BLaER1 treated with 17β-estradiol and CSF1 and Interleukin-3, amounts not matched to agents 10 nM and 100 nM (cell line): ENCODE measurements around the gene IER5.

Experiments
- H3K27ac ChIP-seq, 11 experiments: shearing (Covaris generic); formaldehyde crosslinking; 2 replicates each; pipeline ENCODE4 v1.8.1; 2022
- H3K27me3 ChIP-seq, 11 experiments: shearing (Covaris generic); formaldehyde crosslinking; 2 replicates each; pipeline ENCODE4 v1.8.1; 2022
- H3K36me3 ChIP-seq, 11 experiments: shearing (Covaris generic); formaldehyde crosslinking; 2 replicates each; pipeline ENCODE4 v1.8.1; 2022
- H3K4me1 ChIP-seq, 10 experiments: shearing (Covaris generic); formaldehyde crosslinking; 2 replicates each; pipeline ENCODE4 v1.8.1; 2022
- H3K4me2 ChIP-seq, 11 experiments: shearing (Covaris generic); formaldehyde crosslinking; 2 replicates each; pipeline ENCODE4 v1.8.1; 2022
- H3K4me3 ChIP-seq, 10 experiments: shearing (Covaris generic); formaldehyde crosslinking; 2 replicates each; pipeline ENCODE4 v1.8.1; 2022
- H3K9ac ChIP-seq, 11 experiments: shearing (Covaris generic); formaldehyde crosslinking; 2 replicates each; pipeline ENCODE4 v1.8.1; 2022
- H3K9me3 ChIP-seq, 11 experiments: shearing (Covaris generic); formaldehyde crosslinking; replicated peaks in 1 of 11; 2 replicates each; pipeline ENCODE4 v1.8.1; 2022
- H4K20me1 ChIP-seq, 11 experiments: shearing (Covaris generic); formaldehyde crosslinking; 2 replicates each; pipeline ENCODE4 v1.8.1; 2022
- Cebpa-rat ChIP-seq, 11 experiments: shearing (Covaris generic); IDR thresholded peaks; 2 replicates each; pipeline ENCODE4 v1.8.1; 2022

The IER5 gene

DNA sequence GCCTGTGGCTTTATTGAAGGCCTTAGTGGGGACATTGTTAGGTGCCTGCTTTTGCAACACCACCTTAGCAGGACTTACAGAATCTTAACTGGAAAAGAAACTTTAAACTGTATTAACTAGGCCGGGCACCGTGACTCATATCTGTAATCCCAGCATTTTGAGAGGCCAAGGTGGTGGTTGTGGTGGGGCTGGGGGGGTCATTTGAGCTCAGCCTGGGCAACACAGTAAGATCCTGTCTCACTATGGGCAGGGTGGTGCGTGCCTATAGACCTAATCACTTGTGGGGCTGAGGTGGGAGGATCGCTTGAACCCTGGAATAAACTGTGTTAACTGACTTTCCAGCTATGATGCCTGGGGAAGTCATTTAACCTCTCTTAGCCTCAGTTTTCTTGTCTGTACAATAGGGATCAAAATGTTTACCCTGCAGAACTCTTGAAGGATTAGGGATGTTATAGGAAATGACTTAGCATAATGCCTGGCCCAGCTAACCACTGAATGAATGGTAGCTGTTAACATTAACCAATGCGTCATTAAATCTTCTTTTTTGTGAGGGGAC, 39.5 kb downstream of the IER5 start:
- Histone ChIP-seq H3K4me2 (peak overlapping the region; percentile 87 to 100 (median 98)), H3K36me3 (no peaks in the 10 kb centered on the region), H3K27me3 (peaks cover 0 to 12% (median 0%) of the 10 kb centered on the region in 11 experiments; a peak in 4 of 22 replicates), H3K4me3 (peak overlapping the region; percentile 13 to 63 (median 50); a peak in 11 of 20 replicates), H3K9me3 (no peaks in the 10 kb centered on the region), H4K20me1 (no peaks in the 10 kb centered on the region), H3K4me1 (peaks cover 78 to 95% (median 88%) of the 10 kb centered on the region in 10 experiments), H3K9ac (peak overlapping the region; percentile 64 to 81 (median 78)), H3K27ac (peak overlapping the region; percentile 60 to 91 (median 85))
- no peak for TF ChIP-seq Cebpa-rat (IDR thresholded peaks at IDR 0.05)

DNA sequence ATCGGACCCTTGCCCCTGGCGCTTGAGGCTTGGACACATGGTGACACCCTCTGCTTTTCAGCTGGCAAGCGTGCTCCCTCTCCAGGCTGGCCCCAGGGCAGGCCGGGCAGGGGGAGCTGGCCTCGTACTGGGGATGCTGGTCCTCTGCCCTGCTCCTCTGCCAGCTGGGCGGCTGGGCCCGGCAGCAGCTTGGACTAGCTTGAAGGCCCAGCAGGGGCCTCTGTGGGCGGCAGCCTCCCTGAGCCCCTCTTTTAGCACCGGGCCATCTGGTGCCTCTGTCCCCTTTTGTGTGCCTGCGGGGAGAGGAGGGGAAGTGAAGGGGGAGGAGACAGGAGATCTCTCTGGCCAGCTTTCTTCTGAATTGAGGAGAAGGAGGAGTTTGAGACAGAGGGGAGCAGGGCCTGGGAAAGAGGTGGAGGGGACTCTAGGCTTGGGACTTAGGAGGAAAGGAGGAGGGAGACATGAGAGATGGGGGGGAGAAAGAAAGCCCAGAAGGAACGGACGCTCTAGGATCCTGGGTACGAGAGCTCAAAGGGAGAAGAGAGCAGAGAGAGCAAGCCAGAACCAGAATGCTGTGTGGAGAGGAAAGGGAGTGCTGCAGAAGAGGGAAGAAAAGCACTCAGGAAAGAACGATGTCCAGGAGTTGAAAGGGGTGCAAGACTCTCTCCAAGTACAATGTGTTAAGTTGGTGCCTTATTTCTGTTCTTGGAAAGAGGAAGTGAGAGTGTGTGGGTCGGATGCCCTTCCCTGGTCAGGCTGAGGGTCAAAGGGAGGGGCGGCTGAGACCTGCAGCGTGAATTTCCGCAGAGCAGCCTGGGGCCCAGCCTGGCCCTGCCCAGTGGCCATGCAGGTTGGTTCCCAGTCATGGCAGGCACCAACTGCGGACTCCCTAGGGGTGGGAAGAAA, 40.3 kb downstream of the IER5 start:
- Histone ChIP-seq H3K9ac (peak overlapping the region; percentile 64 to 81 (median 78)), H3K9me3 (no peaks in the 10 kb centered on the region), H3K4me3 (peak overlapping the region; percentile 13 to 63 (median 50)), H3K27me3 (peaks cover 0 to 18% (median 0%) of the 10 kb centered on the region in 11 experiments; a peak in 4 of 22 replicates), H3K4me1 (peaks cover 83 to 95% (median 88%) of the 10 kb centered on the region in 10 experiments), H3K36me3 (no peaks in the 10 kb centered on the region), H3K4me2 (peak overlapping the region; percentile 87 to 100 (median 98)), H3K27ac (peak overlapping the region; percentile 60 to 91 (median 85)), H4K20me1 (peaks cover 0 to 7% (median 0%) of the 10 kb centered on the region in 11 experiments; a peak in 1 of 22 replicates)
- TF ChIP-seq Cebpa-rat (IDR thresholded peaks at IDR 0.05), result no peak

DNA sequence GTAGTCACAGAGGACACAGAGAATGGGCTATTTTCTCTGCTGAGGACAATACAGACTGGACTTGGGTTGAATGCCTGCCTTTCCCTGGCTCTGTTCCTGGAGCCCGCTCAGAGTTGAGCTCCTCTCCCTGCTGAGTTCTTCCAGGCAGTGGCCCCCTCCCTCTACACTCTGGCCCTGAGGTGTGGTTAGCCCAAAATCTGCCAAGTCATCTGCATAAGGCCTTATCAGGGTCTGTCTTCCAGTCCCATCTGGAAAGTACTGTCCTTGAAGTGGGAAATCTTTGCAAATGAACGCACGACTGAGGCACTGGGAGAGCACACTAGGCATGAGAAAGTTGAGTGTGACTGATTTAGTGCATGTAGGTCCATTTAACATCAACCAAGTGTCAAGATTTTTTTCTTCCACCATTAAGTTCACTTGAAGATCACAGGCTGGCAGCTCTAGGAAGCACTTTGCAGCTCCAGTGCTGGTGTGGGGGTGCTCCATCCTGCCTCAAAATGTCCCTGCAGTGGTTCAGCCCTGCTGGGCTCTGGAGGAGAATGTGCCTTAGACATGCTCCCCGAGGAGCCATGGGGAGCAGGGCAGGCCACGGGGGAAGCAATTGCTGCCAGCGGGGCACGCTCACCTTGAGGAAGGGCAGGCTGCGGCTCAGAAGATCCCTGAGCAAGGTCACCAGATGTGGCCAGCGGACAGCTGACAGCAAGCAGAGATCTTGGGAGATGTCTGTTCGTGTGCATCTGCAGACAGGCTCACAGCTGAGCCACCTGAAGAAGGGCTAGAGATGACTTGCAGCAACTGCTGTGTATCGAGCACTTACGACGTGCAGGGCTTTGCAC, 41.5 kb downstream of the IER5 start:
- peaks cover 84 to 98% (median 87%) of the 10 kb centered on the region in 10 experiments for H3K4me1 ChIP-seq
- H3K27ac ChIP-seq, result peak overlapping the region in 9 of 11 experiments; percentile 76 to 91 (median 86); a peak in 16 of 22 replicates
- peak overlapping the region in 1 of 10 experiments; percentile 51; a peak in 1 of 20 replicates for H3K4me3 ChIP-seq

DNA sequence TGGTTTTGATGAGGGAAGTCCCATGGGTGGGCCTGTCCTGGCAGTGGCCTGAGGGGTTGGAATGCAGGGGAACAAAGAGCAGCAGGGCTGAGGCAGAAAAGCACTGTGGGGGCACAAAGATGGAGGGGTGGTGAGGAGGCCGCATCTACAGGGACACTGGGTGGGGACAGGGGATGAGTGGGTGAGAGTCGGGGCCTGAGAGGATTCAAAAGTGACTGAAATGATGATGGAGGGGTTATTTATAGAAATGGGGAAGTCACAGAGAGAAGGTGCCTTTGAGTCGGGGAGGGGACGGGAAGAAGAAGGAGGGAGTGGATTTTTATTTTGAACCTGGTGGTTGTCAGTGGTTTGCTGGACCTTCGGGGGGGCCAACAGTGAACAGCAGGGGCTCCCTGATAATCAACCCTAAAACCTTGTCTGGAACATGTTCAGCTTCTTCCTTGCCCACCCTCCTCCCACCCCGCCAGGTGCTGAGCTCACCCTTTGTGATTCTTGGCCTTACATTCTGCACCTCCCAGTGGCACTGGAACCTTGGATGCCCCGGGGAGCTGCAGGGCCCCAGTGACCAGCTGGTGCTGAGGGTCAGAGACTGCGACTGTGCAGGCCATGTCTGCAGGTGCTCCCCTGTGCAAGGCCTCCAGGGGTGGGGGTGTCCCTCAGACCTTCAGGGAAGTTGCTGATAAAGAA, 42.9 kb downstream of the IER5 start:
- peaks cover 0 to 18% (median 0%) of the 10 kb centered on the region in 11 experiments; a peak in 4 of 22 replicates for H3K27me3 ChIP-seq
- H4K20me1 ChIP-seq, result peaks cover 0 to 8% (median 0%) of the 10 kb centered on the region in 11 experiments; a peak in 1 of 22 replicates
- peak overlapping the region in 8 of 11 experiments; percentile 26 to 61 (median 41); a peak in 12 of 22 replicates for H3K9ac ChIP-seq
- peak overlapping the region; percentile 87 to 100 (median 98) for H3K4me2 ChIP-seq
- H3K36me3 ChIP-seq, result no peaks in the 10 kb centered on the region
- peaks cover 97 to 100% (median 98%) of the 10 kb centered on the region in 10 experiments for H3K4me1 ChIP-seq
- no peaks in the 10 kb centered on the region for H3K9me3 ChIP-seq
- no peak for TF ChIP-seq Cebpa-rat (IDR thresholded peaks at IDR 0.05)
- peak overlapping the region in 10 of 11 experiments; percentile 18 to 91 (median 71); a peak in 18 of 22 replicates for H3K27ac ChIP-seq
- peak overlapping the region in 4 of 10 experiments; percentile 6 to 20 (median 9); a peak in 3 of 20 replicates for H3K4me3 ChIP-seq

More for the DNA sequence above, 41.5 kb downstream of the IER5 start:
- peaks cover 0 to 18% (median 0%) of the 10 kb centered on the region in 11 experiments; a peak in 4 of 22 replicates for H3K27me3 ChIP-seq
- peak overlapping the region in 7 of 11 experiments; percentile 14 to 81 (median 79); a peak in 8 of 22 replicates for H3K9ac ChIP-seq
- TF ChIP-seq Cebpa-rat (IDR thresholded peaks at IDR 0.05), result no peak
- H3K9me3 ChIP-seq, result no peaks in the 10 kb centered on the region
- peaks cover 0 to 8% (median 0%) of the 10 kb centered on the region in 11 experiments; a peak in 1 of 22 replicates for H4K20me1 ChIP-seq
- H3K4me2 ChIP-seq, result peak overlapping the region; percentile 87 to 100 (median 98)
- H3K36me3 ChIP-seq, result no peaks in the 10 kb centered on the region

DNA sequence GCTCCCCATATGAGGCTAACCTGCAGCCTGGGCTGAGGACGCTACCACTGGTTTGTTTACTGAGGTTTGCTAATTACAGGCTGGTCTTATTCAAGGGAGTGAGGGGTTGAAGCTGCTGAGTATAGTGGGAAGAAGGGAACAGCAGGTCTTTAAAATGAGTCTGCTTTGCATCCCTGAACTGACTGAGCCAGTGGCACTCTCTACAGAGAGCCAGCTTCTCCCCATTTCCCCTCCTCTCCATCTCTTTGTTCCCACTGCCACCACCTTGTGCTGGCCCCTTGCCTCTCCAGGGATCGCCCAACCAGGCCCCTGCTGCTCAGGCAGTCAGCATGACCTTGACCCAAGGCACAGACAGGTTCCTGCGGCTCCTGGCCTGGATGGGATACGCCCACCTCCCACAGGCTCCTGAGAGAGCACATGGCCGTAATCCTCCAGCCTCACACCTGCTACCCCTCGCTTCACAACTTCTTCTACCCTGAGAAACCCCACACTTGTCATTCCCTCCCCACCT, 45.0 kb downstream of the IER5 start:
- Histone ChIP-seq H3K4me1 (peaks cover 95 to 100% (median 100%) of the 10 kb centered on the region in 10 experiments), H3K36me3 (no peaks in the 10 kb centered on the region), H4K20me1 (peaks cover 0 to 8% (median 0%) of the 10 kb centered on the region in 11 experiments; a peak in 1 of 22 replicates), H3K4me3 (no peak overlapping the region), H3K9ac (peak overlapping the region in 1 of 11 experiments; percentile 20; a peak in 2 of 22 replicates), H3K4me2 (peak overlapping the region; percentile 87 to 100 (median 98)), H3K27me3 (peaks cover 0 to 18% (median 0%) of the 10 kb centered on the region in 11 experiments; a peak in 4 of 22 replicates), H3K9me3 (no peaks in the 10 kb centered on the region), H3K27ac (peak overlapping the region in 7 of 11 experiments; percentile 2 to 96 (median 38); a peak in 9 of 22 replicates)
- TF ChIP-seq Cebpa-rat (IDR thresholded peaks at IDR 0.05), result no peak

DNA sequence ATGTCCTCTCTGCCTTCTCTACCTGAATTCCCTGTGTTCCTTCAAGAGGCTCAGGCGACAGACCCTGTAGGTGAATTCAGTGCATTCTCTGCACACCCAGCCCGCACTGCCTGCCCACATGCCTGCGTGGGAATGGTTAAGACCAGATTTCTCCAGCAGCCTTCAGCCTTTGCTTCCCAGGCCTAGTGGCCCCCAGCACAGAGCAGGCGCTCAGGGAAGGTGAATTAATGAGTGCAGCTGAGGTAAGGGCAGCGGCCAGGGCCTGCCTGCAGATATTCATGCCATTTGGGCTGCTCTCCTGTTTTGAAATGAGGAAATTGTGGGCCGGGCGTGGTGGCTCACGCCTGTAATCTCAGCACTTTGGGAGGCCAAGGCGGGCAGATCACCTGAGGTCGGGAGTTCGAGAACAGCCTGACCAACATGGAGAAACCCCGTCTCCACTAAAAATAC, 45.5 kb downstream of the IER5 start:
- peaks cover 0 to 18% (median 0%) of the 10 kb centered on the region in 11 experiments; a peak in 4 of 22 replicates for H3K27me3 ChIP-seq
- peaks cover 0 to 8% (median 0%) of the 10 kb centered on the region in 11 experiments; a peak in 1 of 22 replicates for H4K20me1 ChIP-seq
- TF ChIP-seq Cebpa-rat (IDR thresholded peaks at IDR 0.05), result no peak
- H3K4me3 ChIP-seq, result no peak overlapping the region
- peak overlapping the region in 1 of 11 experiments; percentile 20; a peak in 1 of 22 replicates for H3K9ac ChIP-seq
- H3K4me1 ChIP-seq, result peaks cover 95 to 100% (median 100%) of the 10 kb centered on the region in 10 experiments
- peak overlapping the region in 7 of 11 experiments; percentile 2 to 96 (median 56); a peak in 10 of 22 replicates for H3K27ac ChIP-seq
- H3K36me3 ChIP-seq, result no peaks in the 10 kb centered on the region
- no peaks in the 10 kb centered on the region for H3K9me3 ChIP-seq
- peak overlapping the region; percentile 87 to 100 (median 98) for H3K4me2 ChIP-seq
